Psoas muscle (tissue), 8 donors: ENCODE data around the gene DNAH10. TPM values are rescaled to one million over a fixed set of nuclear protein-coding genes. Genes with fewer than 3 reads are reported as not detected.

Experiments
- ATAC-seq, 4 donors: fragments of 200-7000 bp; cut with Tn5 transposase; one replicate each; pipeline ENCODE4 v1.9.1; 2020; ENCODE audit warnings: moderate library complexity in 3 of 4, mild to moderate bottlenecking in 2 of 4
- DNase-seq, 2 donors: peaks; one replicate each; pipeline ENCODE4 v3.0.0-alpha.2; 2020
- H3K27ac ChIP-seq: fragments of 200-600 bp; one replicate; pipeline ENCODE4 v1.8.0; 2022
- H3K27me3 ChIP-seq, 3 donors: fragments of 200-600 bp in 1 of 3; one replicate each; pipeline versions ENCODE4 v1.6.1 to v1.8.0; 2013 to 2022; ENCODE audit warnings: low read length in 2 of 3, mild to moderate bottlenecking in 2 of 3, moderate library complexity in 1 of 3; ENCODE audit not compliant: insufficient read depth in 3 of 3
- H3K36me3 ChIP-seq, 2 donors: fragments of 200-600 bp in 1 of 2; one replicate each; pipeline versions ENCODE4 v1.6.1 to v1.8.0; 2013 to 2022; ENCODE audit warnings: low read depth in 1 of 2, mild to moderate bottlenecking in 1 of 2, moderate library complexity in 1 of 2; ENCODE audit not compliant: insufficient read depth in 1 of 2
- H3K4me1 ChIP-seq: fragments of 200-600 bp; one replicate; pipeline ENCODE4 v1.8.0; 2022
- H3K4me3 ChIP-seq: fragments of 200-600 bp; one replicate; pipeline ENCODE4 v1.8.0; 2022; ENCODE audit warnings: mild to moderate bottlenecking
- H3K9me3 ChIP-seq: fragments of 200-600 bp; one replicate; pipeline ENCODE4 v1.8.0; 2022
- WGBS, 3 donors: extraction: QIAGEN DNeasy Blood & Tissue Kit; methylation state at CpG; one replicate each; pipeline versions ENCODE4 v1.1.6 to v1.1.7; 2013; 5-methylcytosine and 5-hydroxymethylcytosine counted together
- intact Hi-C, 2 donors: fragments of 100-400 bp; cut with DNase I; formaldehyde crosslinking; loops; one replicate each; pipeline versions ENCODE4 v1.11.0 to v1.14.2; 2022
- polyA plus RNA-seq, 3 donors: library from polyadenylated mRNA; stranded (reverse); fragments of 200-250 nt; gene quantifications; one replicate each; pipeline ENCODE4 v1.2.3, GENCODE V29; 2013
- total RNA-seq, 4 donors: library from RNA; stranded (reverse); fragmentation: NEBNext Ultra II Directional in 2 of 4; extraction: Animal tissue kit (Norgen Biotek cat#: 25700) in 2 of 4; gene quantifications; one replicate each; pipeline versions ENCODE4 v1.2.1 to v1.2.4, GENCODE V29; 2021 to 2023
- TF ChIP-seq, protein P1 (sequence below): fragments of 200-600 bp; IDR thresholded peaks from one replicate; pipeline ENCODE4 v1.8.0; 2022; ENCODE audit warnings: antibody characterized with exemption
- donor health status: healthy with polysubstance abuse.
- donor health status: DM: no; HTN: no; CAD: no; lungs with moderate emphysema.
- donor health status: Bipolar disorder and iron deficiency.
- donor health status: healthy.
- donor health status: DM: yes; HTN: yes; CAD: no.
- donor health status: DM: no; HTN: no; CAD: no.
- donor health status: DM: no; HTN: no; CAD: no.
- donor health status: DM: yes; HTN: yes; CAD: no.

DNAH10 gene
- total and polyA plus RNA-seq, 7 donors: 0.01 to 0.84 (median 0.24) TPM; not detected in 1

DNA sequence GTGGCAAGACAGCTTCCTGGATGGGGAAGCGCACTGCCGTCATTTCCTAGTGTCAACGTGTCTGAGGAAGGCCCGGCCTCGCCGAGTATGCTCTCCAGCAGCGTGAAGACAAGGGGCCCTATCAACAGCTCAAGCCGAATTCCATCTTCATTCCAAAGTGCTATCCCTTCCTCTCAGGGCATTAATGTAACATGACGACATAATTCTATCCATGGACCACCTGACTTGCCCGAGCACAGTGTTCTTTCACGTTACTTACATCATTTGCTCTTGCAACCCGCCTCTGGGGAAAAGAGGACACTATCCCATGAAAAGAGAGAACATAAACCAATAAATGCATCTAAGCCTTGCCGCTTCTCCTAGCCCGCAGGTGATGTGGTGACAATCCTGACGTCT lies 187.7 kb downstream of the DNAH10 start:
- DNase-seq (no peak), ATAC-seq (no peak)
- Histone ChIP-seq H3K27ac (no peak overlapping the region), H3K27me3 (no peaks in the 10 kb centered on the region), H3K36me3 (peaks cover 4 to 10% of the 10 kb centered on the region in 2 donors), H3K4me3 (no peak overlapping the region), H3K4me1 (no peaks in the 10 kb centered on the region), H3K9me3 (no peaks in the 10 kb centered on the region)
- WGBS, 3 donors: 88% methylated on average over 15 of the region's 15 CpGs
- TF ChIP-seq, protein P1, sequence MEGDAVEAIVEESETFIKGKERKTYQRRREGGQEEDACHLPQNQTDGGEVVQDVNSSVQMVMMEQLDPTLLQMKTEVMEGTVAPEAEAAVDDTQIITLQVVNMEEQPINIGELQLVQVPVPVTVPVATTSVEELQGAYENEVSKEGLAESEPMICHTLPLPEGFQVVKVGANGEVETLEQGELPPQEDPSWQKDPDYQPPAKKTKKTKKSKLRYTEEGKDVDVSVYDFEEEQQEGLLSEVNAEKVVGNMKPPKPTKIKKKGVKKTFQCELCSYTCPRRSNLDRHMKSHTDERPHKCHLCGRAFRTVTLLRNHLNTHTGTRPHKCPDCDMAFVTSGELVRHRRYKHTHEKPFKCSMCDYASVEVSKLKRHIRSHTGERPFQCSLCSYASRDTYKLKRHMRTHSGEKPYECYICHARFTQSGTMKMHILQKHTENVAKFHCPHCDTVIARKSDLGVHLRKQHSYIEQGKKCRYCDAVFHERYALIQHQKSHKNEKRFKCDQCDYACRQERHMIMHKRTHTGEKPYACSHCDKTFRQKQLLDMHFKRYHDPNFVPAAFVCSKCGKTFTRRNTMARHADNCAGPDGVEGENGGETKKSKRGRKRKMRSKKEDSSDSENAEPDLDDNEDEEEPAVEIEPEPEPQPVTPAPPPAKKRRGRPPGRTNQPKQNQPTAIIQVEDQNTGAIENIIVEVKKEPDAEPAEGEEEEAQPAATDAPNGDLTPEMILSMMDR: no peak
- intact Hi-C loops: no loop called here

DNA sequence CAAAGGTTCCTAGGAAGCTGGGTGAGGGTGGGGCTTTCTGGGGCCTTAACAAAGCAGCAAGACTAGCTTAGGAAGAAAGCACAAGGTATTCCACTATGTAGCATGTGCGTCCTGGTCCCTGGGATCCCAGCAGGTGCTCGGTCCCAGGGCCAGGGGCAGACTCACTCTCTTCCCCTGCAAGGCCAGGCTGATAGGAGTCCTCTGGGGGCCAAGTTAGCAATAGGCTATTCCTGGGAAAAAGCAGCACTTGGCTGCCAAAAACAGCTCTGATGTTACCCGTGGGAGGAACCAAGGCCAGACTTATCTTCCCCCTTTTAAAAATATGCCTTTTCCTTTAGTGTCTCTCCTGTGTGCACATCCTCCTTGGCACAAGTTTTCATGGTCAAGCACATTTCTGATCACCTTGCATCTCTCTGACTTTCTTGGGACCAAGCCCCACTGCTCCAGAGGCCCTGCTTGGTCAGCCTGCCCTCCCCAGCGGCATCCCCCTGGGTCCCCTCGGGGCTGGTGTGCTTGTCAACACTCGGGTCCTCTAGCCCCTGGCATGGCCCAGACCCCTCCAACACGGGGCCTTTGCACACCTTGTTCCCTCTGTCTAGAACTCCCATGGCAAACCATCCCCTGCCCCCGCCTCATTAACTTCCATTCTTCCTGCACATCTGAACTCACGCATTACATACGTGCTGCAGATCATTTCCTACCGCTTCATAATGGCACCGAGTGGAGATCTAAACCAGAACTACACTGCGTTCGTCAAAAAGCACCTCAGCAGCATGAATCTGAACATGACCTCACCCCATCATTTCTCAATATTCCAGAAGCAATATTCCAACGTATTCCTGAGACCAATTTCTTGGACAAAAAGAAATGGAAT lies 188.6 kb downstream of the DNAH10 start:
- no peak overlapping the region for H3K4me3 ChIP-seq
- DNase-seq (no peak), ATAC-seq (no peak)
- WGBS, 3 donors: 83 to 85% (median 85%) methylated on average over 15 of the region's 15 CpGs
- H3K9me3 ChIP-seq: no peaks in the 10 kb centered on the region
- H3K27ac ChIP-seq: no peak overlapping the region
- H3K4me1 ChIP-seq: no peaks in the 10 kb centered on the region
- intact Hi-C loops: no loop called here
- no peaks in the 10 kb centered on the region for H3K27me3 ChIP-seq
- H3K36me3 ChIP-seq: peaks cover 0 to under 1% of the 10 kb centered on the region in 2 donors
- TF ChIP-seq, protein P1: no peak

DNA sequence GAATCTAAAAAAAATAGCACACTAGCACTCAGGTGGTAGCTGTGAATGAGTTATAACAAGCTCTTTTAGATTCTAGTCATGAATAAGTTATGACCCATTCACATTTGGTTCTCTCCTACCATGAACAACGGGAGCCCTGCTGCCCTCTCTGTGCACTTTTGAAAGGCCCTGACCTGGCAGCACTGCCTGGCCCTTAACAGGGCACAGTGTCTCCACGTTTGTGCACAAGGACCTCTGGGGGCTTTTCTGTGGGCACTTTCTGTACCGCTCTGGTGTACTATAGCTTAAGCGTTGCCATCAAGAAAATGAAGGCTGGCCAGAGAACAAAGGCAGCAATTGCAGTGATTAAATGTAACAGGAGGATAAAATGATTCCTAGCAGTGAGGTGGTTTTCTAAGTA lies 189.4 kb downstream of the DNAH10 start:
- H3K4me1 ChIP-seq: no peaks in the 10 kb centered on the region
- no peak for ATAC-seq
- no peaks in the 10 kb centered on the region for H3K27me3 ChIP-seq
- H3K9me3 ChIP-seq: no peaks in the 10 kb centered on the region
- TF ChIP-seq, protein P1: no peak
- 76 to 81% (median 79%) methylated on average over 4 of the region's 4 CpGs for WGBS, 3 donors
- intact Hi-C loops: no loop called here
- no peak for DNase-seq
- no peak overlapping the region for H3K4me3 ChIP-seq
- H3K36me3 ChIP-seq: no peaks in the 10 kb centered on the region
- no peak overlapping the region for H3K27ac ChIP-seq

DNA sequence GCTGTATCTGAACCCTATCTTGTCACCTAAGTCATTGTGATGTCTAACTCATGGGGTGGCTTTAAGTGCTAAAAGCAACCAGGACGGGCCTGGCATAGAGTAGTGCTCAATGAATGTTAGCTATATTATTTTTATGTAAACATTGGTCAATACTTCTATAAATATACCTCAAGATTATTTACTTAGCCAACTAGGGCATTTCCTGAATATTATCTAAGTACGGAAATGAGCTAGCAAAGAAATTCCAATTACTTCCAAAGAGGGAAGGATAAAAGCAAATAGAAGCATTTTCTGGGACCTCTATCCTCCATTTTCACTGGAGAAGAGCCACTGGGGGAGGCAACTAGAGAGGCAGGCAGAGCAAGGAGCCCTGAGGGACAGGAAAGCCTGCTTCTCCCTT lies 189.9 kb downstream of the DNAH10 start:
- DNase-seq: no peak
- Histone ChIP-seq H3K27me3 (no peaks in the 10 kb centered on the region), H3K36me3 (no peaks in the 10 kb centered on the region), H3K9me3 (no peaks in the 10 kb centered on the region), H3K27ac (no peak overlapping the region), H3K4me1 (no peaks in the 10 kb centered on the region), H3K4me3 (no peak overlapping the region)
- TF ChIP-seq, protein P1: no peak
- ATAC-seq: no peak
- intact Hi-C loops: no loop called here
- 83 to 84% (median 84%) methylated on average over 2 of the region's 2 CpGs for WGBS, 3 donors
